GM12892 (cell line): ENCODE results near the gene PCDHGA10.
"Not testable (repeated sequence)": the region's sequence is repeated elsewhere in the genome, so short reads cannot be mapped to it uniquely, and the experiment has no call there.

ENCODE experiments used
- DNase-seq: peaks from one replicate; pipeline ENCODE4 v3.0.0; 2011; ENCODE audit not compliant: insufficient read length
- FAIRE-seq: peaks from 2 replicates; lab custom pipeline; 2011; peaks lifted over from hg19 to GRCh38; lab: Jason Lieb, UNC
- POLR2A ChIP-seq: IDR thresholded peaks from 2 replicates; pipeline ENCODE4 v1.6.1; 2011; ENCODE audit warnings: low read depth, low read length, control low read depth
- POLR2AphosphoS5 ChIP-seq: IDR thresholded peaks from 2 replicates; pipeline ENCODE4 v1.6.1; 2011; ENCODE audit warnings: low read depth, low read length, control low read depth
- TAF1 ChIP-seq: IDR thresholded peaks from 2 replicates; pipeline ENCODE4 v1.6.1; 2011; ENCODE audit warnings: low read depth, mild to moderate bottlenecking, control low read depth, low read length, borderline replicate concordance

PCDHGA10 gene

GRCh38 chr5:141419074-141419880 lies 6.5 kb downstream of the PCDHGA10 start:
- TF ChIP-seq POLR2AphosphoS5 (no peak), TAF1 (no peak), POLR2A (no peak)
- FAIRE-seq (no peak), DNase-seq (no peak)

GRCh38 chr5:141420855-141421488 lies 8.2 kb downstream of the PCDHGA10 start, which contains the start of gene PCDHGA11:
PCDHGA11 (plus strand) TSS chr5:141421051; CDS start chr5:141421228, 177 bp downstream.
- FAIRE-seq (peak; percentile 76), DNase-seq (peak; percentile 44)
- TF ChIP-seq POLR2AphosphoS5 = no peak

DNA sequence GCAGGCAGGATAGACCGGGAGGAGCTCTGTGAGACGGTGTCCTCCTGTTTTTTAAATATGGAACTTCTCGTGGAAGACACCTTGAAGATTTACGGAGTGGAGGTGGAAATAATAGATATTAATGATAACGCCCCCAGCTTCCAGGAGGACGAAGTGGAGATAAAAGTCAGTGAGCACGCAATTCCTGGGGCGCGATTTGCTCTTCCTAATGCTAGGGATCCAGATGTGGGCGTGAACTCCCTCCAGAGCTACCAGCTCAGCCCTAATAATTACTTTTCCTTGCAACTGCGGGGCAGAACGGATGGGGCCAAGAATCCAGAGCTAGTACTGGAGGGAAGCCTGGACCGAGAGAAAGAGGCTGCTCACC lies 8.7 kb downstream of the PCDHGA10 start:
- FAIRE-seq (no peak), DNase-seq (no peak)
- no peak for TF ChIP-seq POLR2AphosphoS5
- no peak for TF ChIP-seq TAF1
- TF ChIP-seq POLR2A = no peak

DNA sequence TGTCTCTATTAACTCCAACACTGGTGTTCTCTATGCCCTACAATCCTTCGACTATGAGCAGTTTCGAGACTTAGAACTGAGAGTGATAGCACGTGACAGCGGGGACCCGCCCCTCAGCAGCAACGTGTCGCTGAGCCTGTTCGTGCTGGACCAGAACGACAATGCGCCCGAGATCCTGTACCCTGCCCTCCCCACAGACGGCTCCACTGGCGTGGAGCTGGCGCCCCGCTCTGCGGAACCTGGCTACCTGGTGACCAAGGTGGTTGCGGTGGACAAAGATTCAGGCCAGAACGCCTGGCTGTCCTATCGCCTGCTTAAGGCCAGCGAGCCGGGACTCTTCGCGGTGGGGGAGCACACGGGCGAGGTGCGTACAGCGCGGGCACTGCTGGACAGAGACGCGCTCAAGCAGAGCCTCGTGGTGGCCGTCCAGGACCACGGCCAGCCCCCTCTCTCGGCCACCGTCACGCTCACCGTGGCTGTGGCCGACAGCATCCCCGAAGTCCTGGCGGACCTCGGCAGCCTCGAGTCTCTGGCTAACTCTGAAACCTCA lies 10.0 kb downstream of the PCDHGA10 start:
- FAIRE-seq = no peak
- TF ChIP-seq POLR2A (no peak), POLR2AphosphoS5 (no peak), TAF1 (no peak)
- no peak for DNase-seq

- no peak for TF ChIP-seq POLR2A
- FAIRE-seq = no peak
- DNase-seq = no peak
These were observed 15.1 kb downstream of the PCDHGA10 start for GRCh38 chr5:141427783-141428426.

GRCh38 chr5:141430332-141431113 lies 17.7 kb downstream of the PCDHGA10 start, which contains the start of gene PCDHGA12:
PCDHGA12 (plus strand) TSS chr5:141430507; CDS start chr5:141430760, 253 bp downstream.
- TF ChIP-seq POLR2A (no peak; the same call in 1 of the 2 replicates), POLR2AphosphoS5 (no peak), TAF1 (no peak)
- no peak for FAIRE-seq
- no peak for DNase-seq

DNA sequence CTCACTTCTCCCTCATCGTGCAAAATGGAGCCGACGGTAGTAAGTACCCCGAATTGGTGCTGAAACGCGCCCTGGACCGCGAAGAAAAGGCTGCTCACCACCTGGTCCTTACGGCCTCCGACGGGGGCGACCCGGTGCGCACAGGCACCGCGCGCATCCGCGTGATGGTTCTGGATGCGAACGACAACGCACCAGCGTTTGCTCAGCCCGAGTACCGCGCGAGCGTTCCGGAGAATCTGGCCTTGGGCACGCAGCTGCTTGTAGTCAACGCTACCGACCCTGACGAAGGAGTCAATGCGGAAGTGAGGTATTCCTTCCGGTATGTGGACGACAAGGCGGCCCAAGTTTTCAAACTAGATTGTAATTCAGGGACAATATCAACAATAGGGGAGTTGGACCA lies 18.5 kb downstream of the PCDHGA10 start:
- FAIRE-seq (peak; percentile 30), DNase-seq (no peak)
- TF ChIP-seq POLR2A (peak; percentile 54; the same call in 1 of the 2 replicates), TAF1 (0 out of 2 replicates have a peak, but pooled peaks have one; percentile 44), POLR2AphosphoS5 (peak; percentile 54; the same call in 1 of the 2 replicates)

GRCh38 chr5:141432308-141432707 lies 19.5 kb downstream of the PCDHGA10 start:
- FAIRE-seq, DNase-seq: not testable (repeated sequence)

DNA sequence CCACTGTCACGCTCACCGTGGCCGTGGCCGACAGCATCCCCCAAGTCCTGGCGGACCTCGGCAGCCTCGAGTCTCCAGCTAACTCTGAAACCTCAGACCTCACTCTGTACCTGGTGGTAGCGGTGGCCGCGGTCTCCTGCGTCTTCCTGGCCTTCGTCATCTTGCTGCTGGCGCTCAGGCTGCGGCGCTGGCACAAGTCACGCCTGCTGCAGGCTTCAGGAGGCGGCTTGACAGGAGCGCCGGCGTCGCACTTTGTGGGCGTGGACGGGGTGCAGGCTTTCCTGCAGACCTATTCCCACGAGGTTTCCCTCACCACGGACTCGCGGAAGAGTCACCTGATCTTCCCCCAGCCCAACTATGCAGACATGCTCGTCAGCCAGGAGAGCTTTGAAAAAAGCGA lies 19.9 kb downstream of the PCDHGA10 start:
- not testable (repeated sequence) for FAIRE-seq, DNase-seq

DNA sequence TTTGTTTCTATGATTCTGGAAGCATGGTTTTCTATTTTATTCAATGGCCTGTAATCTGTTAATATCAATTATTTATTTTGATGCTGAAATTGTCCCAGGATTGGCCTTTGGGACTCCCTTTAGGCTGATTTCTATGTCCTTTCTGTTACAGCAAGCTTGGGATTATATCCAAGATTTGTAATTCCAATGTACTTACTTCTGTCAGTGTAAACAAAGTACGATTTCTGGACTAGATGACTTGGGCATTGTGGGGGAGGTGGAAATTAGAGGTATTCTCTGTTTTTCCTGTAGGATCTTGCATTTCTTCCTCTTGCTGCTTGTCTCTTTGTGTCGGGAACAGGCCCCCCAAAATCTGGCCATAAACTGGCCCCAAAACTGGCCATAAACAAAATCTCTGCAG lies 21.2 kb downstream of the PCDHGA10 start:
- DNase-seq (no peak), FAIRE-seq (no peak)
- TF ChIP-seq POLR2AphosphoS5 (no peak), TAF1 (no peak), POLR2A (no peak)

DNA sequence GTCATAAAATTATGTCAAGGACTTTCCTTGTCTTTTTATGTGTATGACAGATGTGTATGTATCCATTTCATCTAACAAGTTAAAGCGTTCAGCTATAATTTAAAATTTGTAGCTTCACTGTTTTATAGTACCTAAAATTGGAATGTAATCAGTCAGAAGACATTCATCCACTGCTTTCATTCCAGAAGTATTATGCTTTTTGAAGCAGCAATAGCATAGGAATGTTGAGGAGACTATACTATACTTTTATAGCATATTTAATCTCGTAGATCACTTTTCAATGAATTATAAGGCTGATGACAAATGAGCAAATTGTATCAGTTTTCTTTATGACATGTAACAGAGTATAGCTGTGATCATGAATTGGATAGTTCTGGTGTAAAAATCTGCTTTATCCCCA lies 24.4 kb downstream of the PCDHGA10 start:
- DNase-seq = no peak
- no peak for TF ChIP-seq POLR2A
- no peak for TF ChIP-seq POLR2AphosphoS5
- TF ChIP-seq TAF1 = no peak
- no peak for FAIRE-seq

DNA sequence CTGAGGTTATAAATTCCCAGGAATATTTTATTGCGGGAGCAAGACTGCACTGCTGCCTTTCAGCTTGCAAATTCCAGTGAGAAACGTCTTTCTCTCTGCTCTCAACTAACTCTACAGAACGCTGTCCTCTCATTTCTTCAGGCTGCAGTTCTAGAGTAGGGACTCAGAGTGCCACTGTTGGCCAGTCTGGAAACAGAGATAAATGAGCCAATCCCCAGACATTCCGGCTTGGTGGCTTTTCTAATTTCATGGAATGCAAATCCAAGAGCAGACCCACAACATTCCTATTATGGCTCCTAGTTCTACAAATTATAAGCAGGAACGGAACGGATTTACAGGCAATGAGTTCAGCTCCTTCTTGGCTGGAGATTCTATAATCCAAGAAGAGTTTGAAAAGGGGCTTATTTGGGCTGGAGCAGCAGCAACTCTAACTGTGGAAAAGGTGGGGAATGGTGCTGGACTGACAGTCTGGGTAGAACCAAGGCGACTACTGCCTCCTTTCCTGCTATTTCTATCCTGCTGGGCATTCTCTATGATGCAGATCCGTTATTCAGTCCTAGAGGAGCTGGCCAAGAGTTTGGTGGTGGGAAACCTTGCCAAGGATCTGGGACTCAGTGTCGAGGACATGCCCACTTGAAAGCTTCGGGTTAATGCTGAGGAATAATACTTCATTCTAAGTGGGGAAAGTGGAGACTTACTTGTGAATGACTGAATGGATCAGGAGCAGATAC lies 26.8 kb downstream of the PCDHGA10 start:
- FAIRE-seq (no peak), DNase-seq (no peak)
- TF ChIP-seq POLR2AphosphoS5 = no peak
- no peak for TF ChIP-seq POLR2A
- no peak for TF ChIP-seq TAF1
